ENCODE measurements around the gene RFTN1.

RFTN1 gene

GRCh38 chr3:16430717-16431630 lies 82.5 kb downstream of the RFTN1 start:
- peak in 1 of 14 donors; percentile 14 for DNase-seq

- DNase-seq, result no peak
These were observed 84.4 kb downstream of the RFTN1 start for GRCh38 chr3:16429086-16429485.

GRCh38 chr3:16428612-16429011 lies 84.9 kb downstream of the RFTN1 start:
- DNase-seq, result no peak

- DNase-seq, result no peak
These were observed 86.2 kb downstream of the RFTN1 start for GRCh38 chr3:16427103-16427965.

GRCh38 chr3:16426665-16427064 lies 86.8 kb downstream of the RFTN1 start:
- no peak for DNase-seq

GRCh38 chr3:16426029-16426400 lies 87.5 kb downstream of the RFTN1 start:
- DNase-seq, result no peak

- no peak for DNase-seq
These were observed 88.0 kb downstream of the RFTN1 start for GRCh38 chr3:16425398-16426028.

- no peak for DNase-seq
These were observed 89.4 kb downstream of the RFTN1 start for GRCh38 chr3:16423947-16424673.

- no peak for DNase-seq
These were observed 90.2 kb downstream of the RFTN1 start for GRCh38 chr3:16423298-16423697.

GRCh38 chr3:16419640-16420241 lies 93.8 kb downstream of the RFTN1 start:
- no peak for DNase-seq

GRCh38 chr3:16417945-16418739 lies 95.4 kb downstream of the RFTN1 start:
- no peak for DNase-seq

GRCh38 chr3:16415911-16416476 lies 97.5 kb downstream of the RFTN1 start:
- DNase-seq, result no peak

- no peak for DNase-seq
These were observed 100.2 kb downstream of the RFTN1 start for GRCh38 chr3:16413321-16413720.

GRCh38 chr3:16412192-16412800 lies 101.2 kb downstream of the RFTN1 start:
- DNase-seq, result no peak

- no peak for DNase-seq
These were observed 102.1 kb downstream of the RFTN1 start for GRCh38 chr3:16411441-16411840.

GRCh38 chr3:16410659-16411058 lies 102.8 kb downstream of the RFTN1 start:
- peak in 1 of 14 donors; percentile 25 for DNase-seq

- DNase-seq, result no peak
These were observed 104.5 kb downstream of the RFTN1 start for GRCh38 chr3:16409032-16409431.

GRCh38 chr3:16407366-16407765 lies 106.1 kb downstream of the RFTN1 start:
- DNase-seq, result no peak

- no peak for DNase-seq
These were observed 106.9 kb downstream of the RFTN1 start for GRCh38 chr3:16406579-16406978.

- DNase-seq, result no peak
These were observed 107.3 kb downstream of the RFTN1 start for GRCh38 chr3:16406166-16406565.

Data from C1 segment of cervical spinal cord (tissue), 14 donors.